Mammary epithelial cell (primary cell): ENCODE data around the gene RARA.

ENCODE experiments used
- CTCF ChIP-seq, 2 donors: IDR thresholded peaks in 1 of 2; conservative IDR thresholded peaks in 1 of 2; 2 replicates each; pipeline ENCODE4 v1.5.1; 2011 to 2012; ENCODE audit warnings: inconsistent platforms in 2 of 2, low read length in 2 of 2, mild to moderate bottlenecking in 2 of 2, control low read depth in 1 of 2, low read depth in 1 of 2; ENCODE audit not compliant: insufficient read depth in 1 of 2; ENCODE audit errors: extremely low read depth in 1 of 2
- EZH2 ChIP-seq: IDR thresholded peaks from 2 replicates; pipeline ENCODE4 v1.6.1; 2012; ENCODE audit warnings: low read length, inconsistent platforms, borderline replicate concordance

- TF ChIP-seq CTCF (conservative IDR thresholded peaks at IDR 0.05 in 1 of 2, IDR thresholded peaks at IDR 0.05 in 1 of 2; ENCODE audit: extremely low read depth in 1 of 2, insufficient read depth in 1 of 2, low read depth in 1 of 2, low read length in 2 of 2) (no peak), EZH2 (no peak)
These were observed 58.0 kb downstream of the RARA start for GRCh38 chr17:40366861-40367518.
